Measurements from ENCODE around the gene AFAP1L1.

DNA sequence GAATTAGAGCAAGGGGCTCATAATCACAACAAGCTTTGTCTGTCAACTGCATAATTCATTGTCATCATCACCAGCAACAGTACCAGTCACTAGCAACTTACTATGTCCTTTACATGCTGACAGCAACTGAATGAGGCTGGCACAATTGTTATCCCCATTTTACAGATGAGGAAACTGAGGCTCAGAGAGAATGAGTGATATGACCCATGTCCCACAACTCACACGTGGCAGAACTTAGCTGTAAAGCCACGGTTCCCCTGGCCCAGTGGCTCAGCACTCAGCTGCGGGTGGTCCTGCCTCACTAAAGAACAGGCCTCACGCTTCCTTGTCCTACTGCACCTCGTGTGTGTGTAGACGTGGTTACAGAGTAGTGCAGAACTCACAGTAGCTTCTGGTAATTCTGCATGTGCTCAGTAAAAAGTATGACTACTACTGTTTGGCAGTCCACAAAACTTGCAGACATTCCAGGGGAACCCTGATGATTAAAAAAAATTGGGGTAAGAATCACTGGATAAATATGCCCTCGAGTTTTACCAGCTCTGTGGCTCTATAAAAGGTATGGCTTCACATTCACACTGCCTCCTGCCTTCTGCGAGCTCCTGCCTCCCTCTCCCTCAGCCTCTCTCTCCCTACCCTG, 30.2 kb downstream of the AFAP1L1 start:
- TF ChIP-seq, protein P1, sequence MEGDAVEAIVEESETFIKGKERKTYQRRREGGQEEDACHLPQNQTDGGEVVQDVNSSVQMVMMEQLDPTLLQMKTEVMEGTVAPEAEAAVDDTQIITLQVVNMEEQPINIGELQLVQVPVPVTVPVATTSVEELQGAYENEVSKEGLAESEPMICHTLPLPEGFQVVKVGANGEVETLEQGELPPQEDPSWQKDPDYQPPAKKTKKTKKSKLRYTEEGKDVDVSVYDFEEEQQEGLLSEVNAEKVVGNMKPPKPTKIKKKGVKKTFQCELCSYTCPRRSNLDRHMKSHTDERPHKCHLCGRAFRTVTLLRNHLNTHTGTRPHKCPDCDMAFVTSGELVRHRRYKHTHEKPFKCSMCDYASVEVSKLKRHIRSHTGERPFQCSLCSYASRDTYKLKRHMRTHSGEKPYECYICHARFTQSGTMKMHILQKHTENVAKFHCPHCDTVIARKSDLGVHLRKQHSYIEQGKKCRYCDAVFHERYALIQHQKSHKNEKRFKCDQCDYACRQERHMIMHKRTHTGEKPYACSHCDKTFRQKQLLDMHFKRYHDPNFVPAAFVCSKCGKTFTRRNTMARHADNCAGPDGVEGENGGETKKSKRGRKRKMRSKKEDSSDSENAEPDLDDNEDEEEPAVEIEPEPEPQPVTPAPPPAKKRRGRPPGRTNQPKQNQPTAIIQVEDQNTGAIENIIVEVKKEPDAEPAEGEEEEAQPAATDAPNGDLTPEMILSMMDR (IDR thresholded peaks at IDR 0.05; ENCODE audit: low read length) = no peak
- TF ChIP-seq EZH2 (optimal IDR thresholded peaks at IDR 0.05; ENCODE audit: low read depth, low read length) = no peak
